Activated CD8-positive, alpha-beta T cell treated with anti-CD3 and anti-CD28 coated beads, Interleukin-2, amount 10 ng/mL, durations not matched to agents 7 days and 5 days (primary cell): ENCODE results near the gene HSDL2. TPM values are rescaled to one million over a fixed set of nuclear protein-coding genes. Genes with fewer than 3 reads are reported as not detected.

Source experiments
- ATAC-seq: fragments of 150-1000 bp; cut with Tn5 transposase; one replicate; pipeline ENCODE4 v1.10.0; 2021; ENCODE audit warnings: moderate library complexity
- CTCF ChIA-PET: fragments of 350-600 bp; sonication (Branson Sonifier 250); formaldehyde crosslinking; loops from one replicate; lab custom pipeline; 2021; ENCODE audit warnings: antibody characterized with exemption; lab: Charles Lee
- POLR2A ChIA-PET: fragments of 350-600 bp; sonication (Branson Sonifier 250); formaldehyde crosslinking; loops from one replicate; lab custom pipeline; 2021; ENCODE audit warnings: antibody characterized with exemption; lab: Charles Lee
- DNase-seq: peaks from one replicate; pipeline ENCODE4 v3.0.0-alpha.2; 2020
- H3K27ac Mint-ChIP-seq: one replicate; pipeline ENCODE4 v1.8.0; 2021; ENCODE audit warnings: mild to moderate bottlenecking, mixed read lengths
- H3K27me3 Mint-ChIP-seq: one replicate; pipeline ENCODE4 v1.8.0; 2021; ENCODE audit warnings: low read depth, mixed read lengths
- H3K36me3 Mint-ChIP-seq: one replicate; pipeline ENCODE4 v1.8.0; 2021; ENCODE audit warnings: low read depth, mixed read lengths
- H3K4me1 Mint-ChIP-seq: one replicate; pipeline ENCODE4 v1.8.0; 2021; ENCODE audit warnings: low read depth, mixed read lengths
- H3K4me3 Mint-ChIP-seq: one replicate; pipeline ENCODE4 v1.8.0; 2021; ENCODE audit warnings: mild to moderate bottlenecking, mixed read lengths
- H3K9me3 Mint-ChIP-seq: one replicate; pipeline ENCODE4 v1.8.0; 2022; ENCODE audit warnings: mixed read lengths; ENCODE audit not compliant: insufficient read depth
- total RNA-seq, 2 experiments: library from RNA; stranded (reverse); gene quantifications; one replicate each; pipeline ENCODE4 v1.2.3, GENCODE V29; 2021

HSDL2 gene
- total RNA-seq, 2 experiments from 2014 or later: 28.9 to 29.8 TPM

- ChIA-PET CTCF (no interaction called here), POLR2A (no interaction called here)
- Mint-ChIP-seq H3K4me3 (no peak overlapping the region), H3K36me3 (peaks cover 3% of the 10 kb centered on the region), H3K4me1 (no peaks in the 10 kb centered on the region), H3K27me3 (no peaks in the 10 kb centered on the region), H3K9me3 (no peaks in the 10 kb centered on the region), H3K27ac (no peak overlapping the region)
- DNase-seq (no peak), ATAC-seq (no peak)
Observed at GRCh38 chr9:112430006-112430522, 50.2 kb downstream of the HSDL2 start.

- ChIA-PET POLR2A (interaction anchor here (0.6 kb wide), 1 partner anchor 297 kb away, joined by 4 read pairs; no protein-coding TSS in a partner anchor), CTCF (interaction anchor here (4.9 kb wide), 1 partner anchor 10 kb away, joined by 18 read pairs; no protein-coding TSS in a partner anchor)
- no peak for DNase-seq
- no peaks in the 10 kb centered on the region for H3K9me3 Mint-ChIP-seq
- no peak overlapping the region for H3K4me3 Mint-ChIP-seq
- no peaks in the 10 kb centered on the region for H3K4me1 Mint-ChIP-seq
- no peak overlapping the region for H3K27ac Mint-ChIP-seq
- H3K36me3 Mint-ChIP-seq: peaks cover 3% of the 10 kb centered on the region
- no peak for ATAC-seq
- H3K27me3 Mint-ChIP-seq: no peaks in the 10 kb centered on the region
Observed at GRCh38 chr9:112433499-112434392, 53.8 kb downstream of the HSDL2 start.

GRCh38 chr9:112434487-112434886 lies 54.6 kb downstream of the HSDL2 start:
- ChIA-PET CTCF (interaction anchor here (4.9 kb wide), 1 partner anchor 9 kb away, joined by 18 read pairs; no protein-coding TSS in a partner anchor), POLR2A (interaction anchor here (0.6 kb wide), 1 partner anchor 296 kb away, joined by 4 read pairs; no protein-coding TSS in a partner anchor)
- no peak overlapping the region for H3K27ac Mint-ChIP-seq
- H3K9me3 Mint-ChIP-seq: no peaks in the 10 kb centered on the region
- H3K4me3 Mint-ChIP-seq: no peak overlapping the region
- DNase-seq (no peak), ATAC-seq (no peak)
- no peaks in the 10 kb centered on the region for H3K4me1 Mint-ChIP-seq
- H3K27me3 Mint-ChIP-seq: no peaks in the 10 kb centered on the region
- peaks cover 3% of the 10 kb centered on the region for H3K36me3 Mint-ChIP-seq

GRCh38 chr9:112437406-112437805 lies 57.5 kb downstream of the HSDL2 start:
- no peak for ATAC-seq
- no peaks in the 10 kb centered on the region for H3K9me3 Mint-ChIP-seq
- POLR2A ChIA-PET: no interaction called here

GRCh38 chr9:112439171-112439570 lies 59.3 kb downstream of the HSDL2 start:
- Mint-ChIP-seq H3K9me3 (no peaks in the 10 kb centered on the region), H3K4me3 (no peak overlapping the region), H3K36me3 (peaks cover 3% of the 10 kb centered on the region), H3K27ac (no peak overlapping the region), H3K4me1 (no peaks in the 10 kb centered on the region), H3K27me3 (no peaks in the 10 kb centered on the region)
- POLR2A ChIA-PET: no interaction called here
- CTCF ChIA-PET: no interaction called here
- ATAC-seq (no peak), DNase-seq (no peak)

More at GRCh38 chr9:112437406-112437805, 57.5 kb downstream of the HSDL2 start:
- H3K27ac Mint-ChIP-seq: no peak overlapping the region
- no peak overlapping the region for H3K4me3 Mint-ChIP-seq
- DNase-seq: no peak
- CTCF ChIA-PET: interaction anchor here (1.4 kb wide), 1 partner anchor 281 kb away, joined by 3 read pairs; the partner anchor contains the start of gene INIP
- no peaks in the 10 kb centered on the region for H3K27me3 Mint-ChIP-seq
- H3K4me1 Mint-ChIP-seq: no peaks in the 10 kb centered on the region
- H3K36me3 Mint-ChIP-seq: peaks cover 5% of the 10 kb centered on the region

GRCh38 chr9:112439825-112440224 lies 59.9 kb downstream of the HSDL2 start:
- Mint-ChIP-seq H3K9me3 (no peaks in the 10 kb centered on the region), H3K4me1 (no peaks in the 10 kb centered on the region), H3K27me3 (no peaks in the 10 kb centered on the region), H3K4me3 (no peak overlapping the region), H3K27ac (no peak overlapping the region), H3K36me3 (peaks cover 3% of the 10 kb centered on the region)
- ChIA-PET POLR2A (no interaction called here), CTCF (no interaction called here)
- DNase-seq (no peak), ATAC-seq (no peak)

- POLR2A ChIA-PET: no interaction called here
- Mint-ChIP-seq H3K4me3 (no peak overlapping the region), H3K27ac (no peak overlapping the region), H3K4me1 (peaks cover 6% of the 10 kb centered on the region), H3K9me3 (no peaks in the 10 kb centered on the region), H3K27me3 (no peaks in the 10 kb centered on the region), H3K36me3 (peaks cover 3% of the 10 kb centered on the region)
- DNase-seq (peak; percentile 49), ATAC-seq (no peak)
- CTCF ChIA-PET: interaction anchor here (0.6 to 3.1 kb wide), 14 partner anchors 10 to 460 kb away, joined by 3 to 24 read pairs (median 4); partner anchors contain the start of genes INIP and KIAA1958
Observed at GRCh38 chr9:112443200-112443599, 63.3 kb downstream of the HSDL2 start.

- ATAC-seq: no peak
- Mint-ChIP-seq H3K4me1 (peaks cover 6% of the 10 kb centered on the region), H3K27me3 (no peaks in the 10 kb centered on the region), H3K4me3 (no peak overlapping the region), H3K27ac (no peak overlapping the region), H3K9me3 (no peaks in the 10 kb centered on the region), H3K36me3 (peaks cover 3% of the 10 kb centered on the region)
- no peak for DNase-seq
- ChIA-PET POLR2A (no interaction called here), CTCF (interaction anchor here (0.6 to 3.1 kb wide), 13 partner anchors 10 to 459 kb away, joined by 3 to 24 read pairs (median 4); partner anchors contain the start of gene KIAA1958)
Observed at GRCh38 chr9:112443636-112444035, 63.7 kb downstream of the HSDL2 start.

GRCh38 chr9:112445196-112445595 lies 65.3 kb downstream of the HSDL2 start:
- H3K27me3 Mint-ChIP-seq: no peaks in the 10 kb centered on the region
- ATAC-seq: no peak
- peaks cover 6% of the 10 kb centered on the region for H3K4me1 Mint-ChIP-seq

GRCh38 chr9:112446080-112446479 lies 66.2 kb downstream of the HSDL2 start:
- Mint-ChIP-seq H3K27me3 (no peaks in the 10 kb centered on the region), H3K4me3 (no peak overlapping the region), H3K9me3 (no peaks in the 10 kb centered on the region), H3K27ac (no peak overlapping the region), H3K36me3 (peaks cover 1% of the 10 kb centered on the region), H3K4me1 (peaks cover 9% of the 10 kb centered on the region)
- DNase-seq: no peak
- POLR2A ChIA-PET: no interaction called here
- ATAC-seq: no peak
- CTCF ChIA-PET: no interaction called here

More at GRCh38 chr9:112445196-112445595, 65.3 kb downstream of the HSDL2 start:
- ChIA-PET CTCF (interaction anchor here (1.2 to 3.1 kb wide), 3 partner anchors 12 to 348 kb away, joined by 4 to 24 read pairs (median 18); partner anchors contain the start of gene INIP), POLR2A (no interaction called here)
- no peak for DNase-seq
- Mint-ChIP-seq H3K9me3 (no peaks in the 10 kb centered on the region), H3K27ac (no peak overlapping the region), H3K36me3 (peaks cover 3% of the 10 kb centered on the region), H3K4me3 (no peak overlapping the region)

GRCh38 chr9:112446526-112446925 lies 66.6 kb downstream of the HSDL2 start:
- CTCF ChIA-PET: no interaction called here
- no peak for DNase-seq
- Mint-ChIP-seq H3K9me3 (no peaks in the 10 kb centered on the region), H3K4me1 (peaks cover 13% of the 10 kb centered on the region), H3K36me3 (no peaks in the 10 kb centered on the region), H3K27me3 (no peaks in the 10 kb centered on the region), H3K27ac (no peak overlapping the region), H3K4me3 (no peak overlapping the region)
- POLR2A ChIA-PET: no interaction called here
- no peak for ATAC-seq
